ENCODE data around the gene CLIC2.

CLIC2 gene

GRCh38 chrX:155333544-155334100 is 792 bp downstream of the CLIC2 start:
- no peak overlapping the region for H3K27ac ChIP-seq (ENCODE audit: poor library complexity, severe bottlenecking)
- DNase-seq (ENCODE audit: low spot score): no peak
- no peaks in the 10 kb centered on the region for H3K4me1 ChIP-seq (ENCODE audit: insufficient read depth, poor library complexity, severe bottlenecking)

DNA sequence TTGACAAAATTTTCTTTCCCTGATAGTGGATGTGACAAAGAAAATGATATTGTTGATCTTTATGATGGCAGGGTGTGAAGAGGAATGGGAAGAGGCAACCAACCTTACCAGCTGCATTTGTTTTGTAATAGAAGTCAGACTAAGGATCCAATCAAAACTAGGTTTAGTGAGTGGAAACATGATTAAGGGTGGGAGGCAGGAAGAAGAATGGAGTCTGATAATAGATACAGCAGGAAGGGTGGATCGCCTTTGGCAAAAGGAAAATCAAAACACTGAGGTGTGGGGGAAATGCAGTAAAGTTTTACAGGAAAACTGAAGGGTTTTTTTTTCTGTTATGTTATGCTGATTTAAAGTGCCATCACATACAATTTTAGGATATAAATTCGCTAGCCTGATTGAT is 3.4 kb downstream of the CLIC2 start:
- H3K4me3 ChIP-seq (ENCODE audit: severe bottlenecking): no peak overlapping the region
- H3K27me3 ChIP-seq (ENCODE audit: insufficient read depth, poor library complexity, severe bottlenecking): no peaks in the 10 kb centered on the region
- DNase-seq (ENCODE audit: low spot score): no peak
- TF ChIP-seq, protein P1, sequence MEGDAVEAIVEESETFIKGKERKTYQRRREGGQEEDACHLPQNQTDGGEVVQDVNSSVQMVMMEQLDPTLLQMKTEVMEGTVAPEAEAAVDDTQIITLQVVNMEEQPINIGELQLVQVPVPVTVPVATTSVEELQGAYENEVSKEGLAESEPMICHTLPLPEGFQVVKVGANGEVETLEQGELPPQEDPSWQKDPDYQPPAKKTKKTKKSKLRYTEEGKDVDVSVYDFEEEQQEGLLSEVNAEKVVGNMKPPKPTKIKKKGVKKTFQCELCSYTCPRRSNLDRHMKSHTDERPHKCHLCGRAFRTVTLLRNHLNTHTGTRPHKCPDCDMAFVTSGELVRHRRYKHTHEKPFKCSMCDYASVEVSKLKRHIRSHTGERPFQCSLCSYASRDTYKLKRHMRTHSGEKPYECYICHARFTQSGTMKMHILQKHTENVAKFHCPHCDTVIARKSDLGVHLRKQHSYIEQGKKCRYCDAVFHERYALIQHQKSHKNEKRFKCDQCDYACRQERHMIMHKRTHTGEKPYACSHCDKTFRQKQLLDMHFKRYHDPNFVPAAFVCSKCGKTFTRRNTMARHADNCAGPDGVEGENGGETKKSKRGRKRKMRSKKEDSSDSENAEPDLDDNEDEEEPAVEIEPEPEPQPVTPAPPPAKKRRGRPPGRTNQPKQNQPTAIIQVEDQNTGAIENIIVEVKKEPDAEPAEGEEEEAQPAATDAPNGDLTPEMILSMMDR (IDR thresholded peaks at IDR 0.05; ENCODE audit: poor library complexity, severe bottlenecking): no peak
- H3K9me3 ChIP-seq (ENCODE audit: severe bottlenecking): no peaks in the 10 kb centered on the region
- no peak for ATAC-seq (ENCODE audit: low read depth)
- no peak overlapping the region for H3K27ac ChIP-seq (ENCODE audit: poor library complexity, severe bottlenecking)
- no peaks in the 10 kb centered on the region for H3K4me1 ChIP-seq (ENCODE audit: insufficient read depth, poor library complexity, severe bottlenecking)
- H3K36me3 ChIP-seq (ENCODE audit: low read depth): no peaks in the 10 kb centered on the region

More at GRCh38 chrX:155333544-155334100, 792 bp downstream of the CLIC2 start:
- ATAC-seq (ENCODE audit: low read depth): no peak
- Histone ChIP-seq H3K9me3 (ENCODE audit: severe bottlenecking) (no peaks in the 10 kb centered on the region), H3K4me3 (ENCODE audit: severe bottlenecking) (no peak overlapping the region), H3K36me3 (ENCODE audit: low read depth) (no peaks in the 10 kb centered on the region), H3K27me3 (ENCODE audit: insufficient read depth, poor library complexity, severe bottlenecking) (no peaks in the 10 kb centered on the region)
- TF ChIP-seq, protein P1 (IDR thresholded peaks at IDR 0.05; ENCODE audit: poor library complexity, severe bottlenecking): no peak

GRCh38 chrX:155329293-155329692 is 5.1 kb downstream of the CLIC2 start:
- H3K4me3 ChIP-seq (ENCODE audit: severe bottlenecking): no peak overlapping the region
- no peaks in the 10 kb centered on the region for H3K27me3 ChIP-seq (ENCODE audit: insufficient read depth, poor library complexity, severe bottlenecking)
- H3K27ac ChIP-seq (ENCODE audit: poor library complexity, severe bottlenecking): no peak overlapping the region
- ATAC-seq (ENCODE audit: low read depth) (no peak), DNase-seq (ENCODE audit: low spot score) (no peak)
- H3K9me3 ChIP-seq (ENCODE audit: severe bottlenecking): no peaks in the 10 kb centered on the region
- H3K4me1 ChIP-seq (ENCODE audit: insufficient read depth, poor library complexity, severe bottlenecking): no peaks in the 10 kb centered on the region
- TF ChIP-seq, protein P1 (IDR thresholded peaks at IDR 0.05; ENCODE audit: poor library complexity, severe bottlenecking): no peak
- H3K36me3 ChIP-seq (ENCODE audit: low read depth): no peaks in the 10 kb centered on the region

DNA sequence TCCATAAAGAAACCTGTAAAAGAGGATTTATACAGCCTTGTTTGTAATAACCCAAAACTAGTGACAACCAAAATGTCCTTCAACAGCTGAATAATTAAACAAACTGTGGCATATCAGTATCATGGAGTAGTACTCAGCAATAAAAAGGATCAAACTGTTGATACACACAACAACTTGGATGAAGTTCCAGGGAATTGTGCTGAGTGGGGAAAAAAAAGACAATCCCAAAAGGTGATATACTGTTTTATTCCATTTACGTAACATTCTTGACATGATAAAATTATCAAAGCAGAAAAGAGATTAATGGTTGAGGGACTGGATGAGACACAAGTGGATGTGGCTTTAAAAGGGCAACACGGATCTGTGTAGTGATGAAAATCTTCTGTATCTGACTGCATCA is 7.8 kb downstream of the CLIC2 start:
- Histone ChIP-seq H3K36me3 (ENCODE audit: low read depth) (no peaks in the 10 kb centered on the region), H3K4me1 (ENCODE audit: insufficient read depth, poor library complexity, severe bottlenecking) (no peaks in the 10 kb centered on the region), H3K27ac (ENCODE audit: poor library complexity, severe bottlenecking) (no peak overlapping the region), H3K9me3 (ENCODE audit: severe bottlenecking) (no peaks in the 10 kb centered on the region), H3K4me3 (ENCODE audit: severe bottlenecking) (no peak overlapping the region), H3K27me3 (ENCODE audit: insufficient read depth, poor library complexity, severe bottlenecking) (no peaks in the 10 kb centered on the region)
- TF ChIP-seq, protein P1 (IDR thresholded peaks at IDR 0.05; ENCODE audit: poor library complexity, severe bottlenecking): no peak
- DNase-seq (ENCODE audit: low spot score) (no peak), ATAC-seq (ENCODE audit: low read depth) (no peak)

- Histone ChIP-seq H3K27me3 (ENCODE audit: insufficient read depth, poor library complexity, severe bottlenecking) (no peaks in the 10 kb centered on the region), H3K36me3 (ENCODE audit: low read depth) (no peaks in the 10 kb centered on the region), H3K4me1 (ENCODE audit: insufficient read depth, poor library complexity, severe bottlenecking) (no peaks in the 10 kb centered on the region), H3K27ac (ENCODE audit: poor library complexity, severe bottlenecking) (no peak overlapping the region), H3K4me3 (ENCODE audit: severe bottlenecking) (no peak overlapping the region), H3K9me3 (ENCODE audit: severe bottlenecking) (no peaks in the 10 kb centered on the region)
- DNase-seq (ENCODE audit: low spot score) (no peak), ATAC-seq (ENCODE audit: low read depth) (no peak)
- TF ChIP-seq, protein P1 (IDR thresholded peaks at IDR 0.05; ENCODE audit: poor library complexity, severe bottlenecking): no peak
These were observed 20.2 kb downstream of the CLIC2 start for GRCh38 chrX:155314260-155314659.
